NB4 (cell line): ENCODE results near the gene ZNF71.

Source experiments
- CTCF ChIP-seq: IDR thresholded peaks from one replicate; pipeline ENCODE4 v1.5.1; 2012; ENCODE audit warnings: low read depth, low read length
- MAX ChIP-seq: IDR thresholded peaks from 2 replicates; pipeline ENCODE4 v1.6.1; 2011; ENCODE audit warnings: low read depth, low read length
- MYC ChIP-seq: IDR thresholded peaks from 2 replicates; pipeline ENCODE4 v1.6.1; 2011; ENCODE audit warnings: low read depth, low read length
- POLR2A ChIP-seq: IDR thresholded peaks from 2 replicates; pipeline ENCODE4 v1.6.1; 2011; ENCODE audit warnings: mild to moderate bottlenecking; ENCODE audit not compliant: insufficient read length; ENCODE audit errors: extremely low read depth

- TF ChIP-seq CTCF = no peak
- no peak for TF ChIP-seq POLR2A
- no peak for TF ChIP-seq MYC
- TF ChIP-seq MAX = no peak
These were observed 32.3 kb upstream of the ZNF71 start for GRCh38 chr19:56562766-56563165.
